ENCODE data around the gene TIGD3.
"Not testable (repeated sequence)": the region's sequence is repeated elsewhere in the genome, so short reads cannot be mapped to it uniquely, and the experiment has no call there.

Gene TIGD3

DNA sequence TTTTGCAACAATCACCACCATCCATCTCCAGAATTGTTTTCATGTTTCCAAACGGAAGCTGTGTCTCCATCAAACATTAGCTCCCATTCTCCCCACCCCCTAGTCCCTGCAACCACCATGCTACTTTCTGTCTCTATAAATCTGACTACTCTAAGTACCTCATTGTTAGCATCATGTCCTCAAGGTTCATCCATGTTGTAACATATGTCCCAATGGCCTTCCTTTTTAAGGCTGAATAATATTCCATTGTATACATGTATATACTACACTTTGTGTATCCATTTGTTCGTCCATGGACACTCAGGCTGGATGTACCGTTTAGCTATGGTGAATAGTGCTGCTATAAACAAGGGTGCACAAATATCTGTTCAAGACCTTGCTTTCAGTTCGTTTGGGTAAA, 29.1 kb upstream of the TIGD3 start:
- no peak for DNase-seq

DNA sequence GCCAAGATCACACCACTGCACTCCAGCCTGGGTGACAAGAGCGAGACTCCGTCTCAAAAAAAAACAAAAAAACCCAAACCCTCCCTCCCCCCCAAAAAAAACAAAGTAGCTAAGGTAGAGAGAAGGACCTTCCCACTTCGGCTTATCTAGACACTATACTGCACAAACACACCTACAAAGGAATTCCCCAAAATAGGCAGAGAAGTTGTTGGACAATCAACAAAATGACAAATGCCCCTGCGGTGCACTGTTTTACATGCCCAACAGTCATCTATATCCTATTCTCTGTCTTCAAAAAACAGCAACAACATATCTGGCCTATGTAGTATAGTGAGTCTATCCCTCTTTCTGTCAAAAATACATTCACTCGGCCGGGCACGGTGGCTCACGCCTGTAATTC, 27.5 kb upstream of the TIGD3 start:
- no peak for DNase-seq

DNA sequence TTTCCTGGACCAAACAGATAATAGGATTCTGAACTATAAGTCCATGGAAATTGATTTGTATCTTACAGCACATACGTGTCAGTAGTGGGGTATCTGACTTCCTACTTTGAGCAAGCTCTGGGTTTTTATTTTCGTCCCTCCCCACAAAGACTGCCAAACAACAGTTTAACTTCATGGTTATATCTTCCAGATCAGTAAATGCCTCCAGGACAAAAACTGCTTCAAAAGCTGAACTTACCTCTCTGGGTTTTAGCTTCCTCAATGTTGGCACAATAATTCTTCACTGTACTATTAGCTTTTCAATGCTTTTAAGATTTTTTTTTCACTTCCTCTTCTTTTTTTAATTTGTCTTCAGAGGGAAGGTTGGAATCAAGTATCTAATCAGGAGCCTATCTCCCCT, 25.1 kb upstream of the TIGD3 start:
- DNase-seq, result peak; percentile 72

GRCh38 chr11:65329944-65330403, 24.6 kb upstream of the TIGD3 start:
- peak; percentile 83 for DNase-seq

GRCh38 chr11:65330544-65330943, 24.0 kb upstream of the TIGD3 start:
- no peak for DNase-seq

GRCh38 chr11:65332591-65332990, 22.0 kb upstream of the TIGD3 start:
- not testable (repeated sequence) for DNase-seq

DNA sequence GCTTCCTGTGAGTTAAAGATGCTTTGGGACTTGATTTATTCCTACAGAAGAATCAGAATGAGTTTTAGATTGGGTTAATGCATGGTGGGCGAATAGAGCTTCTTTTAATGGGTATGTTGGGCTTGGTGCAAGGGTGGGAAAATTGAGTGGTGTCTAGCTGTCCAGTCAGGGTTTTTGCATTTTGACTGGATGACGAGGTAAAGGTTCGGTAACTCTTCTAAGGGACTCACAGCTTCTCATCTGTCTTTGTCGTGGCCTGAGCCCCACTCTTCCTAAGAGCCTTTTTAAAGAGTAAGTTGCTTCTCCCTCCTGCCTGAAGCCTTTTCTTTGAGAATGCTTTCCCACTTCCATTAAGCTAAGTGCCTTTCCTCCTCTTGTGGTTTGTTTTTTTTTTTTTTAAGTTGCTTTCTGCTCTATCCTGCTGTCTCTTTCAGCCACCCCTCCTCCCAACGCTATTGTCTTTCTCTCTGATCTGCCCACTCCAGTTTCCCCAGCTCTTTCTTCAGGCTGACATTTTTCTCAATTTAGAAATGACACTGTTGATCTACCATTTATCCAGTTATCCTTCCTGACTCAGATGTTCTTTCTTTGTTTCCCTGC, 19.8 kb upstream of the TIGD3 start:
- no peak for DNase-seq

DNA sequence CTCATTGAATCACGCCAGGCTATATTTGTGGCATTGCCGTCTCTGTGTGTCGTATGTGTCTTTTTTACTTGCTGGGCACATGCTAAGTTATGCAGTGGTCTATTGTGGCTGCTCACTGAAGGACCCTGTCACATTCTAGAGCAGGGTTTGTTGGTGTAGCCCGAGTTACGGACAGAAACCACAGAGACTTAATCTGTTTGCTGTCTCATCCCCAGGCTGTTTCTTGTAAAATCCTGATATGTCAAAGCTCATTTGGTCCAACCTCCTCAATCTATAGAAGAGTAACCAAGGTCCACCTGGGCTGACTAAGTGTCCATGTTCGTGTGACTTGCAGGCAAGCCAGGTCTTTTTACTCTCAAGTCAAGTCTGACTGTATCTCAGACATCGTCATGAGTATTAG, 15.9 kb upstream of the TIGD3 start:
- DNase-seq, result no peak

- no peak for DNase-seq
These were observed 14.3 kb upstream of the TIGD3 start for GRCh38 chr11:65340226-65340625.

GRCh38 chr11:65341856-65342255, 12.7 kb upstream of the TIGD3 start:
- no peak for DNase-seq

DNA sequence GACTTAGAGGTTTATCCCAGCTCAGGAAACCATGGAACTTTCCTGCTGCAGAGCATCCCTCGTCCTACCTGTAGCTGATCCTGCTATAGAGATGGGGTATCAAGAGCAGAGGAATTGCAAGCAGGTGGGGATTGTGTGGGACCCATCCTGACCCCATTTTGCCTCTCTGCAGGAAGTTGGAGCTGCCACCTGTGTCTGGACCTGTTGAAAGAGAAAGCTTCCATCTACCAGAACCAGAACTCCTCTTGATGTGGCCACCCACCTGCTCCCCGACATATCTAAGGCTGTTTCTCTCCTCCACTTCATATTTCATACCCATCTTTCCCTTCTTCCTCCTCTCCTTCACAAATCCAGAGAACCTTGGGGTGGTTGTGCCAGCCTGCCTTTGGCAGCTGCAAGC, 3.0 kb upstream of the TIGD3 start:
- no peak for DNase-seq

- DNase-seq, result peak; percentile 67
These were observed 1.8 kb upstream of the TIGD3 start for GRCh38 chr11:65352783-65353182.

- no peak for DNase-seq
These were observed 1.2 kb upstream of the TIGD3 start for GRCh38 chr11:65353376-65353775.

DNA sequence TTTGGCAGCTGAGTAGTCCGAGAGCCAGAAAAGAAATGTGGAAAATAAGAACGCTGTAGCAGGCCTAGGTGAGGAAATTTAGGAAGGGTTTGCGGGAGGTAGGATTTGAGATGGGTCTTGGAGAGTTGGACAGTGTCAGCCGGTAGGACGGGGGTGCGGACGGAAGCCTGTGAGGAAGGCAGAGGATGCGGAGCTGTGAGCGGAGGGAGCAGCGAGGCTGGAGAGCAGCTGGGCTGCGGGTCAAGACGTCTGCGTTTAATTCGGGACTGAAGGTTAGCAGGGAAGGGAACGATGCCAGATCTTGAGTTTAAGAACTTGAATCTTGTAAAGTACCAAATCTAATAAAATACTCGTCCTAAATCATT, 669 bp upstream of the TIGD3 start:
- DNase-seq, result no peak

- peak; percentile 68 for DNase-seq
These were observed 643 bp downstream of the TIGD3 start for GRCh38 chr11:65355013-65355775.

- DNase-seq, result no peak
These were observed 1.3 kb downstream of the TIGD3 start for GRCh38 chr11:65355776-65356393.

DNA sequence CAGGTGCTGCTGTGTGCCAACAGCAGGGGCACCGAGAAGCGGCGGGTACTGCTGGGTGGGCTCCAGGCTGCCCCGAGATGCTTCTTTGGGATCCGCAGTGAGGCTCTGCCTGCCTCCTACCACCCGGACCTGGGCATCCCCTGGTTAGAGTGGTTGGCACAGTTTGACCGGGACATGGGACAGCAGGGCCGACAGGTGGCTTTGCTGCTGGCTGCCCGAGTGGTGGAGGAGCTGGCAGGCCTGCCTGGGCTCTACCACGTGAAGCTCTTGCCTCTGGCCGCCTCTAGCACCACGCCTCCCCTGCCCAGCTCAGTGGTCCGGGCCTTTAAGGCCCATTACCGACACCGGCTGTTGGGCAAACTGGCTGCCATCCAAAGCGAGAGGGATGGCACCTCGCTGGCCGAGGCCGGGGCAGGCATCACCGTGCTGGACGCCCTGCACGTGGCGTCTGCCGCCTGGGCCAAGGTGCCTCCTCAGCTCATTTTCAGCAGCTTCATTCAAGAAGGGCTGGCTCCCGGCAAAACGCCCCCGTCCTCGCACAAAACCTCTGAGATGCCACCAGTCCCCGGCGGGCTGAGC, 1.9 kb downstream of the TIGD3 start:
- DNase-seq, result no peak

GRCh38 chr11:65357856-65358356, 3.4 kb downstream of the TIGD3 start:
- DNase-seq, result no peak

DNA sequence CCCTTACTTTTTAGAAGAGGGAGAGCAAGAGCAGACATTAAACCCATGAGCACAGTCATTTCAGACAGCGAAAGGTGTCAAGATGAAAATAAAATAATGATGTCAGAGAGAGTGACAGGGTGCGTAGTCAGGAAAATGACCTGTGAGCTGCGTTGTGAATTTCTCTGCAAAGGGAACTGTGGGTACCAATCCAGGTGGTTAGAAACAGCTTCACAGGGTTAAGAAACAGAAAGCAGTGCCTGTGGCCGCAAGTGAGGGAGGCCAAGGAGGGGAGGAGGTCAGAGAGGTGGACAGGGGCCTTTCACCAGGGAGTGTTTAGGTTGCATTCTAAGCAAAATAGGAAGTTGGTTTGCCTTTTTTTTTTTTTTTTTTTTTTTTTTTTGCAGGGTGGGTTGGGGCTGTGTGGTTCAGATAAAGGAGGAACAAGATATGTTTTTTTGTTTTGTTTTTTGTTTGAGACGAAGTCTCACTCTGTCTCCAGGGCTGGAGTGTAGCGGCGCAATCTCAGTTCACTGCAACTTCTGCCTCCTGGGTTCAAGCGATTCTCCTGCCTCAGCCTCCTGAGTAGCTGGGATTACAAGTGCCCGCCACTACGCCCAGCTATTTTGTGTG, 7.9 kb downstream of the TIGD3 start:
- peak; percentile 78 for DNase-seq

GRCh38 chr11:65362966-65363365, 8.4 kb downstream of the TIGD3 start:
- no peak for DNase-seq

- no peak for DNase-seq
These were observed 9.2 kb downstream of the TIGD3 start for GRCh38 chr11:65363770-65364169.

GRCh38 chr11:65366340-65366773, 11.8 kb downstream of the TIGD3 start:
- DNase-seq, result peak; percentile 72

DNA sequence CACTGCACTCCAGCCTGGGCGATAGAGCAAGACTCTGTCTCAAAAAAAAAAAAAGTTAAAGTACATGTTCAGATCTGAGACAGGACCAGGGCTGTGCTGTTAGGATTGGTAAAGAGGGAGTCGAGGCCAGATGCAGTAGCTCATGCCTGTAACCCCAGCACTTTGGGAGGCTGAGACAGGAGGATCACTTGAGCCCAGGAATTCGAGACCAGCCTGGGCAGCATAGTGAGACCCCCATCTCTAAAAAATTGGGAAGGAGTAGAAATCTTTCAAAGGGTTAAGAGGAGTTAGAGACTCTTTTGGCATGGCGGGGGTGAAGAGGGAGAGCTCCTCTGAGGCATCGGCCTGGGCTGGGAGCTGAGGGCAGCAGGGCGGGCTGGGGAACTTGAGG, 16.1 kb downstream of the TIGD3 start:
- no peak for DNase-seq

Data from MV-4-11 (cell line).